GM12873 (cell line): ENCODE results near the gene NF1.

Source experiments
- CTCF ChIP-seq: IDR thresholded peaks from 2 replicates; pipeline ENCODE4 v1.5.1; 2012; ENCODE audit warnings: low read depth, mild to moderate bottlenecking, moderate library complexity, low read length, control low read depth; ENCODE audit not compliant: insufficient read depth; ENCODE audit errors: missing control alignments

NF1 gene

GRCh38 chr17:31364012-31364411, 269.2 kb downstream of the NF1 start:
- no peak for TF ChIP-seq CTCF

- no peak for TF ChIP-seq CTCF
Measured at GRCh38 chr17:31366088-31366487, 271.3 kb downstream of the NF1 start.

- TF ChIP-seq CTCF, result no peak
Measured at GRCh38 chr17:31369266-31369665, 274.5 kb downstream of the NF1 start.

GRCh38 chr17:31371511-31372097, 276.8 kb downstream of the NF1 start:
- no peak for TF ChIP-seq CTCF

- peak; percentile 74 for TF ChIP-seq CTCF
Measured at GRCh38 chr17:31373150-31374093, 278.6 kb downstream of the NF1 start.

GRCh38 chr17:31374094-31374447, 279.3 kb downstream of the NF1 start:
- TF ChIP-seq CTCF, result no peak

GRCh38 chr17:31374503-31374902, 279.7 kb downstream of the NF1 start:
- no peak for TF ChIP-seq CTCF
